Upper lobe of left lung (tissue), 4 donors: ENCODE results near the gene XRCC2.

ENCODE experiments used
- CTCF ChIP-seq, 6 experiments: fragments of 450-650 bp in 4 of 6; fragments of 200-600 bp in 2 of 6; sonication (generic) in 2 of 6; IDR thresholded peaks; one replicate each; pipeline ENCODE4 v1.5.1; 2016 to 2019; ENCODE audit warnings: antibody characterized with exemption in 6 of 6
- POLR2A ChIP-seq, 4 donors: fragments of 450-650 bp; IDR thresholded peaks; one replicate each; pipeline ENCODE4 v1.5.1; 2016 to 2017; ENCODE audit warnings: antibody characterized with exemption in 4 of 4, mild to moderate bottlenecking in 2 of 4

- no peak for TF ChIP-seq CTCF (IDR thresholded peaks at IDR 0.05)
- TF ChIP-seq POLR2A (IDR thresholded peaks at IDR 0.05) = no peak
Measured at GRCh38 chr7:152661479-152661878, 14.5 kb downstream of the XRCC2 start.
